WTC11 (cell line): Measurements from ENCODE around the gene USP17L18. TPM values are rescaled to one million over a fixed set of nuclear protein-coding genes. Genes with fewer than 3 reads are reported as not detected.
"Not testable (repeated sequence)": the region's sequence is repeated elsewhere in the genome, so short reads cannot be mapped to it uniquely, and the experiment has no call there.

ENCODE experiments used
- ATAC-seq: fragments of 200-7000 bp; cut with Tn5 transposase; 2 replicates; pipeline ENCODE4 v1.10.0; 2021; ENCODE audit warnings: mild to moderate bottlenecking, moderate library complexity
- Bru-seq: library from RNA; stranded (reverse); fragments of 400-500 nt; gene quantifications from one replicate; lab custom pipeline; 2021; lab: Mats Ljungman, UMichigan
- CTCF ChIA-PET: fragments of 300-600 bp; sonication (Branson Sonifier 250); formaldehyde crosslinking; loops from one replicate; lab custom pipeline; 2021; ENCODE audit warnings: antibody characterized with exemption; lab: Charles Lee
- POLR2A ChIA-PET: fragments of 350-600 bp; sonication (Branson Sonifier 250); formaldehyde crosslinking; loops from one replicate; lab custom pipeline; 2021; ENCODE audit warnings: antibody characterized with exemption; lab: Charles Lee
- DNase-seq: peaks from one replicate; pipeline ENCODE4 v3.0.0; 2021; ENCODE audit warnings: low spot score
- H3K27ac Mint-ChIP-seq: 2 replicates; pipeline ENCODE4 v1.8.0; 2021; ENCODE audit warnings: mixed read lengths
- H3K27me3 Mint-ChIP-seq: 2 replicates; pipeline ENCODE4 v1.8.0; 2021; ENCODE audit warnings: low read depth, mild to moderate bottlenecking, moderate library complexity, mixed read lengths
- H3K36me3 Mint-ChIP-seq: 2 replicates; pipeline ENCODE4 v1.8.0; 2021; ENCODE audit warnings: mixed read lengths
- H3K4me1 Mint-ChIP-seq: 2 replicates; pipeline ENCODE4 v1.8.0; 2022; ENCODE audit warnings: mixed read lengths
- H3K4me3 Mint-ChIP-seq: 2 replicates; pipeline ENCODE4 v1.8.0; 2021; ENCODE audit warnings: mild to moderate bottlenecking, moderate library complexity, mixed read lengths
- H3K9me3 Mint-ChIP-seq: 2 replicates; pipeline ENCODE4 v1.8.0; 2021; ENCODE audit warnings: mixed read lengths
- long read RNA-seq, 3 experiments: library from RNA in 1 of 3; library from capped mRNA in 1 of 3; library from polyadenylated mRNA in 1 of 3; unstranded in 2 of 3; stranded (forward) in 1 of 3; transcript quantifications; one replicate each; pipeline ENCODE4 v2.0.0, GENCODE V29; 2021
- total RNA-seq: library from RNA; stranded (reverse); gene quantifications from 3 replicates; pipeline ENCODE4 v1.2.3, GENCODE V29; 2021

USP17L18 gene, protein sequence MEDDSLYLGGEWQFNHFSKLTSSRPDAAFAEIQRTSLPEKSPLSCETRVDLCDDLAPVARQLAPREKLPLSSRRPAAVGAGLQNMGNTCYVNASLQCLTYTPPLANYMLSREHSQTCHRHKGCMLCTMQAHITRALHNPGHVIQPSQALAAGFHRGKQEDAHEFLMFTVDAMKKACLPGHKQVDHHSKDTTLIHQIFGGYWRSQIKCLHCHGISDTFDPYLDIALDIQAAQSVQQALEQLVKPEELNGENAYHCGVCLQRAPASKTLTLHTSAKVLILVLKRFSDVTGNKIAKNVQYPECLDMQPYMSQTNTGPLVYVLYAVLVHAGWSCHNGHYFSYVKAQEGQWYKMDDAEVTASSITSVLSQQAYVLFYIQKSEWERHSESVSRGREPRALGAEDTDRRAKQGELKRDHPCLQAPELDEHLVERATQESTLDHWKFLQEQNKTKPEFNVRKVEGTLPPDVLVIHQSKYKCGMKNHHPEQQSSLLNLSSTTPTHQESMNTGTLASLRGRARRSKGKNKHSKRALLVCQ
- not detected in 3 replicates for total RNA-seq
- Bru-seq, nascent RNA = not detected
- long read RNA-seq, experiment 1 = 0 reads
- long read RNA-seq, experiment 2 = 0 reads
- long read RNA-seq, experiment 3 = 0 reads

DNA sequence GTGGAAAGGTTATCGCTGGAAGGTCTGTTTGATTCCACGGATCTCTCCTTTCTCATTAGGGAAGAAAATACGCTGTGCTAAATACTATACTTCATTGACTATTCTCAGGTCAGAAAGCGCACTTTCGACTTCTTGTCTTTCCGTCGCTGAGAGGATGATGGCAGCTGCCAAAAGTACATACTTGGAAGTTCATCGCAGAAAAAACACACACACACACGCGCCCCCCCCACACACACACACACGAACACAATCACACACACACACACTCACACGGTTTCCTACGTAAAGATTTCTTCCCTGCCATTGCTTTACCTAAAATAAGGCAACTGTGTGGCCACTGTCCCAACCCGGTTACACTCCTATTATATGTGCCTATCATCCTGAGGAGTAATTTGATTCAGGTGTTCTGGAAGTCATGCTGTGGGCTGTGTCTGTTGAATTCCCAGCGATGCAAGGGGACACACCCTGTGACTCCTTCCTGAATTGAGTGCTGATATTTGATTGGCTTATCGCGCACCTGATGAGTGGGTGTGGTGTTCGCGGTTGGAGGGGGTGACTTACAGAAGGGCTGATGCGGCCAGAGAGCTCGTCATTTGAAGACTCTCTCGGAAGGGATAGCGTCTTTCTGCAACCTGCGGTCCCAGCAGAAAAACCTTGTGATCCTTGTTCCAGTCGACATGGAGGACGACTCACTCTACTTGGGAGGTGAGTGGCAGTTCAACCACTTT, at the start of gene USP17L18:
Gene USP17L18, plus strand, starts transcription at position 678 of the 728 bp plus-strand sequence. Its CDS starts 0 bp downstream, at position 678.
- DNase-seq = peak; percentile 5
- POLR2A ChIA-PET = not testable (repeated sequence)

DNA sequence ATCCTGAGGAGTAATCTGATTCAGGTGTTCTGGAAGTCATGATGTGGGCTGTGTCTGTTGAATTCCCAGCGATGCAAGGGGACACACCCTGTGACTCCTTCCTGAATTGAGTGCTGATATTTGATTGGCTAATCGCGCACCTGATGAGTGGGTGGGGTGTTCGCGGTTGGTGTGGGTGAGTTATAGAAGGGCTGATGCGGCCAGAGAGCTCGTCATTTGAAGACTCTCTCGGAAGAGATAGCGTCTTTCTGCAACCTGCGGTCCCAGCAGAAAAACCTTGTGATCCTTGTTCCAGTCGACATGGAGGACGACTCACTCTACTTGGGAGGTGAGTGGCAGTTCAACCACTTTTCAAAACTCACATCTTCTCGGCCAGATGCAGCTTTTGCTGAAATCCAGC, 38.1 kb upstream of the USP17L18 start, which contains the start of gene USP17L10:
Gene USP17L10, plus strand, starts transcription at position 301 of the 400 bp plus-strand sequence. Its CDS starts 0 bp downstream, at position 301.
- POLR2A ChIA-PET, CTCF ChIA-PET, H3K4me1 Mint-ChIP-seq, H3K27ac Mint-ChIP-seq, ATAC-seq, H3K36me3 Mint-ChIP-seq, H3K27me3 Mint-ChIP-seq, H3K9me3 Mint-ChIP-seq, H3K4me3 Mint-ChIP-seq, DNase-seq: not testable (repeated sequence)

More for the DNA sequence above, at the start of gene USP17L18:
- H3K9me3 Mint-ChIP-seq, H3K27me3 Mint-ChIP-seq, CTCF ChIA-PET, H3K4me1 Mint-ChIP-seq, H3K27ac Mint-ChIP-seq, H3K4me3 Mint-ChIP-seq, H3K36me3 Mint-ChIP-seq, ATAC-seq: not testable (repeated sequence)

DNA sequence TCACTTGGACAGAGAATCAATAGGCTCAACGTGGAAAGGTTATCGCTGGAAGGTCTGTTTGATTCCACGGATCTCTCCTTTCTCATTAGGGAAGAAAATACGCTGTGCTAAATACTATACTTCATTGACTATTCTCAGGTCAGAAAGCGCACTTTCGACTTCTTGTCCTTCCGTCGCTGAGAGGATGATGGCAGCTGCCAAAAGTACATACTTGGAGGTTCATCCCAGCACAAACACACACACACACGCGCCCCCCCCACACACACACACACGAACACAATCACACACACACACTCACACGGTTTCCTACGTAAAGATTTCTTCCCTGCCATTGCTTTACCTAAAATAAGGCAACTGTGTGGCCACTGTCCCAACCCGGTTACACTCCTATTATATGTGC, 33.7 kb upstream of the USP17L18 start:
- POLR2A ChIA-PET, DNase-seq, H3K36me3 Mint-ChIP-seq, H3K9me3 Mint-ChIP-seq, H3K27ac Mint-ChIP-seq, H3K4me3 Mint-ChIP-seq, H3K4me1 Mint-ChIP-seq, CTCF ChIA-PET, ATAC-seq, H3K27me3 Mint-ChIP-seq: not testable (repeated sequence)

DNA sequence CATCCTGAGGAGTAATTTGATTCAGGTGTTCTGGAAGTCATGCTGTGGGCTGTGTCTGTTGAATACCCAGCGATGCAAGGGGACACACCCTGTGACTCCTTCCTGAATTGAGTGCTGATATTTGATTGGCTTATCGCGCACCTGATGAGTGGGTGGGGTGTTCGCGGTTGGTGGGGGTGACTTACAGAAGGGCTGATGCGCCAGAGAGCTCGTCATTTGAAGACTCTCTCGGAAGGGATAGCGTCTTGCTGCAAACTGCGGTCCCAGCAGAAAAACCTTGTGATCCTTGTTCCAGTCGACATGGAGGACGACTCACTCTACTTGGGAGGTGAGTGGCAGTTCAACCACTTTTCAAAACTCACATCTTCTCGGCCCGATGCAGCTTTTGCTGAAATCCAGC, 33.3 kb upstream of the USP17L18 start, which contains the start of gene USP17L11:
Gene USP17L11, plus strand, starts transcription at position 301 of the 400 bp plus-strand sequence. Its CDS starts 0 bp downstream, at position 301.
- ATAC-seq, DNase-seq, H3K27me3 Mint-ChIP-seq, POLR2A ChIA-PET, H3K36me3 Mint-ChIP-seq, H3K27ac Mint-ChIP-seq, H3K4me1 Mint-ChIP-seq, H3K9me3 Mint-ChIP-seq, H3K4me3 Mint-ChIP-seq, CTCF ChIA-PET: not testable (repeated sequence)

DNA sequence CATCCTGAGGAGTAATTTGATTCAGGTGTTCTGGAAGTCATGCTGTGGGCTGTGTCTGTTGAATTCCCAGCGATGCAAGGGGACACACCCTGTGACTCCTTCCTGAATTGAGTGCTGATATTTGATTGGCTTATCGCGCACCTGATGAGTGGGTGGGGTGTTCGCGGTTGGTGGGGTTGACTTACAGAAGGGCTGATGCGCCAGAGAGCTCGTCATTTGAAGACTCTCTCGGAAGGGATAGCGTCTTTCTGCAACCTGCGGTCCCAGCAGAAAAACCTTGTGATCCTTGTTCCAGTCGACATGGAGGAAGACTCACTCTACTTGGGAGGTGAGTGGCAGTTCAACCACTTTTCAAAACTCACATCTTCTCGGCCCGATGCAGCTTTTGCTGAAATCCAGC, 28.6 kb upstream of the USP17L18 start, which contains the start of gene USP17L12:
Gene USP17L12, plus strand, starts transcription at position 301 of the 400 bp plus-strand sequence. Its CDS starts 0 bp downstream, at position 301.
- H3K4me1 Mint-ChIP-seq, H3K4me3 Mint-ChIP-seq, DNase-seq, H3K27me3 Mint-ChIP-seq, H3K36me3 Mint-ChIP-seq, H3K9me3 Mint-ChIP-seq, CTCF ChIA-PET, H3K27ac Mint-ChIP-seq, POLR2A ChIA-PET, ATAC-seq: not testable (repeated sequence)

DNA sequence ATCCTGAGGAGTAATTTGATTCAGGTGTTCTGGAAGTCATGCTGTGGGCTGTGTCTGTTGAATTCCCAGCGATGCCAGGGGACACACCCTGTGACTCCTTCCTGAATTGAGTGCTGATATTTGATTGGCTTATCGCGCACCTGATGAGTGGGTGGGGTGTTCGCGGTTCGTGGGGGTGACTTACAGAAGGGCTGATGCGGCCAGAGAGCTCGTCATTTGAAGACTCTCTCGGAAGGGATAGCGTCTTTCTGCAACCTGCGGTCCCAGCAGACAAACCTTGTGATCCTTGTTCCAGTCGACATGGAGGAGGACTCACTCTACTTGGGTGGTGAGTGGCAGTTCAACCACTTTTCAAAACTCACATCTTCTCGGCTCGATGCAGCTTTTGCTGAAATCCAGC, 23.8 kb upstream of the USP17L18 start, which contains the start of gene USP17L13:
Gene USP17L13, plus strand, starts transcription at position 301 of the 400 bp plus-strand sequence. Its CDS starts 0 bp downstream, at position 301.
- H3K27ac Mint-ChIP-seq, CTCF ChIA-PET: not testable (repeated sequence)

DNA sequence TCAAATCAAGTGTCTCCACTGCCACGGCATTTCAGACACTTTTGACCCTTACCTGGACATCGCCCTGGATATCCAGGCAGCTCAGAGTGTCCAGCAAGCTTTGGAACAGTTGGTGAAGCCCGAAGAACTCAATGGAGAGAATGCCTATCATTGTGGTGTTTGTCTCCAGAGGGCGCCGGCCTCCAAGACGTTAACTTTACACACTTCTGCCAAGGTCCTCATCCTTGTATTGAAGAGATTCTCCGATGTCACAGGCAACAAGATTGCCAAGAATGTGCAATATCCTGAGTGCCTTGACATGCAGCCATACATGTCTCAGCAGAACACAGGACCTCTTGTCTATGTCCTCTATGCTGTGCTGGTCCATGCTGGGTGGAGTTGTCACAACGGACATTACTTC, 18.2 kb upstream of the USP17L18 start:
- CTCF ChIA-PET, POLR2A ChIA-PET, H3K4me3 Mint-ChIP-seq, H3K27ac Mint-ChIP-seq, H3K9me3 Mint-ChIP-seq, H3K36me3 Mint-ChIP-seq, H3K27me3 Mint-ChIP-seq, H3K4me1 Mint-ChIP-seq, ATAC-seq, DNase-seq: not testable (repeated sequence)

More for the DNA sequence above, 23.8 kb upstream of the USP17L18 start, which contains the start of gene USP17L13:
- DNase-seq, H3K9me3 Mint-ChIP-seq, H3K4me1 Mint-ChIP-seq, ATAC-seq, H3K36me3 Mint-ChIP-seq, POLR2A ChIA-PET, H3K27me3 Mint-ChIP-seq, H3K4me3 Mint-ChIP-seq: not testable (repeated sequence)

DNA sequence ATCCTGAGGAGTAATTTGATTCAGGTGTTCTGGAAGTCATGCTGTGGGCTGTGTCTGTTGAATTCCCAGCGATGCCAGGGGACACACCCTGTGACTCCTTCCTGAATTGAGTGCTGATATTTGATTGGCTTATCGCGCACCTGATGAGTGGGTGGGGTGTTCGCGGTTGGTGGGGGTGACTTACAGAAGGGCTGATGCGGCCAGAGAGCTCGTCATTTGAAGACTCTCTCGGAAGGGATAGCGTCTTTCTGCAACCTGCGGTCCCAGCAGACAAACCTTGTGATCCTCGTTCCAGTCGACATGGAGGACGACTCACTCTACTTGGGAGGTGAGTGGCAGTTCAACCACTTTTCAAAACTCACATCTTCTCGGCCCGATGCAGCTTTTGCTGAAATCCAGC, 14.3 kb upstream of the USP17L18 start, which contains the start of gene USP17L15:
Gene USP17L15, plus strand, starts transcription at position 301 of the 400 bp plus-strand sequence. Its CDS starts 0 bp downstream, at position 301.
- H3K36me3 Mint-ChIP-seq, H3K4me1 Mint-ChIP-seq, H3K4me3 Mint-ChIP-seq, H3K9me3 Mint-ChIP-seq, H3K27ac Mint-ChIP-seq, POLR2A ChIA-PET, ATAC-seq, DNase-seq, H3K27me3 Mint-ChIP-seq, CTCF ChIA-PET: not testable (repeated sequence)

DNA sequence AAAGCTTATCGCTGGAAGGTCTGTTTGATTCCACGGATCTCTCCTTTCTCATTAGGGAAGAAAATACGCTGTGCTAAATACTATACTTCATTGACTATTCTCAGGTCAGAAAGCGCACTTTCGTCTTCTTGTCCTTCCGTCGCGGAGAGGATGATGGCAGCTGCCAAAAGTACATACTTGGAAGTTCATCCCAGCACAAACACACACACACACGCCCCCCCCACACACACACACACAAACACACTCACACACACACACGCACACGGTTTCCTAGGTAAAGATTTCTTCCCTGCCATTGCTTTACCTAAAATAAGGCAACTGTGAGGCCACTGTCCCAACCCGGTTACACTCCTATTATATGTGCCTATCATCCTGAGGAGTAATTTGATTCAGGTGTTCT, 10.0 kb upstream of the USP17L18 start:
- H3K4me1 Mint-ChIP-seq, DNase-seq, POLR2A ChIA-PET, H3K27ac Mint-ChIP-seq, ATAC-seq, H3K9me3 Mint-ChIP-seq, CTCF ChIA-PET, H3K27me3 Mint-ChIP-seq, H3K4me3 Mint-ChIP-seq, H3K36me3 Mint-ChIP-seq: not testable (repeated sequence)

DNA sequence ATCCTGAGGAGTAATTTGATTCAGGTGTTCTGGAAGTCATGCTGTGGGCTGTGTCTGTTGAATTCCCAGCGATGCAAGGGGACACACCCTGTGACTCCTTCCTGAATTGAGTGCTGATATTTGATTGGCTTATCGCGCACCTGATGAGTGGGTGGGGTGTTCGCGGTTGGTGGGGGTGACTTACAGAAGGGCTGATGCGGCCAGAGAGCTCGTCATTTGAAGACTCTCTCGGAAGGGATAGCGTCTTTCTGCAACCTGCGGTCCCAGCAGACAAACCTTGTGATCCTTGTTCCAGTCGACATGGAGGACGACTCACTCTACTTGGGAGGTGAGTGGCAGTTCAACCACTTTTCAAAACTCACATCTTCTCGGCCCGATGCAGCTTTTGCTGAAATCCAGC, 4.9 kb upstream of the USP17L18 start, which contains the start of gene USP17L17:
Gene USP17L17, plus strand, starts transcription at position 301 of the 400 bp plus-strand sequence. Its CDS starts 0 bp downstream, at position 301.
- ATAC-seq, CTCF ChIA-PET, H3K4me1 Mint-ChIP-seq, H3K9me3 Mint-ChIP-seq, H3K36me3 Mint-ChIP-seq, POLR2A ChIA-PET, H3K27ac Mint-ChIP-seq, DNase-seq, H3K27me3 Mint-ChIP-seq, H3K4me3 Mint-ChIP-seq: not testable (repeated sequence)

DNA sequence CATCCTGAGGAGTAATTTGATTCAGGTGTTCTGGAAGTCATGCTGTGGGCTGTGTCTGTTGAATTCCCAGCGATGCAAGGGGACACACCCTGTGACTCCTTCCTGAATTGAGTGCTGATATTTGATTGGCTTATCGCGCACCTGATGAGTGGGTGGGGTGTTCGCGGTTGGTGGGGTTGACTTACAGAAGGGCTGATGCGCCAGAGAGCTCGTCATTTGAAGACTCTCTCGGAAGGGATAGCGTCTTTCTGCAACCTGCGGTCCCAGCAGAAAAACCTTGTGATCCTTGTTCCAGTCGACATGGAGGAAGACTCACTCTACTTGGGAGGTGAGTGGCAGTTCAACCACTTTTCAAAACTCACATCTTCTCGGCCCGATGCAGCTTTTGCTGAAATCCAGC, 4.6 kb downstream of the USP17L18 start, which contains the start of gene USP17L19:
Gene USP17L19, plus strand, starts transcription at position 301 of the 400 bp plus-strand sequence. Its CDS starts 0 bp downstream, at position 301.
- H3K4me1 Mint-ChIP-seq, H3K4me3 Mint-ChIP-seq, DNase-seq, H3K27ac Mint-ChIP-seq, CTCF ChIA-PET, H3K36me3 Mint-ChIP-seq, ATAC-seq, H3K9me3 Mint-ChIP-seq, H3K27me3 Mint-ChIP-seq, POLR2A ChIA-PET: not testable (repeated sequence)
